Heart right ventricle (tissue), 16 donors: ENCODE data around the gene DENND1A. TPM values are rescaled to one million over a fixed set of nuclear protein-coding genes. Genes with fewer than 3 reads are reported as not detected.
A peak's percentile ranks its signal among the peaks of the same experiment; 100 is the strongest.

Experiments
- ATAC-seq, 8 donors: fragments of 200-7000 bp; cut with Tn5 transposase; one replicate each; pipeline ENCODE4 v1.9.1; 2020; ENCODE audit warnings: mild to moderate bottlenecking in 8 of 8, moderate library complexity in 8 of 8, moderate number of reproducible peaks in 1 of 8
- DNase-seq, 2 donors: peaks; one replicate each; pipeline ENCODE4 v3.0.0-alpha.2; 2020
- H3K27ac ChIP-seq, 10 donors: fragments of 200-600 bp; sonication (generic) in 2 of 10; one replicate each; pipeline versions ENCODE4 v1.5.0 to v1.8.0; 2020 to 2022; ENCODE audit warnings: mild to moderate bottlenecking in 3 of 10
- H3K27me3 ChIP-seq, 7 donors: fragments of 200-600 bp; one replicate each; pipeline ENCODE4 v1.8.0; 2021 to 2022; ENCODE audit warnings: mild to moderate bottlenecking in 2 of 7
- H3K36me3 ChIP-seq, 9 donors: fragments of 200-600 bp; sonication (generic) in 1 of 9; one replicate each; pipeline versions ENCODE4 v1.5.0 to v1.8.0; 2020 to 2022; ENCODE audit warnings: mild to moderate bottlenecking in 2 of 9
- H3K4me1 ChIP-seq, 9 donors: fragments of 200-600 bp; sonication (generic) in 1 of 9; one replicate each; pipeline versions ENCODE4 v1.5.0 to v1.8.0; 2020 to 2022; ENCODE audit warnings: mild to moderate bottlenecking in 4 of 9
- H3K4me3 ChIP-seq, 10 donors: fragments of 200-600 bp; sonication (generic) in 2 of 10; one replicate each; pipeline versions ENCODE4 v1.5.0 to v1.8.0; 2020 to 2022; ENCODE audit warnings: mild to moderate bottlenecking in 7 of 10, moderate library complexity in 2 of 10
- H3K9me3 ChIP-seq, 11 donors: fragments of 200-600 bp in 10 of 11; sonication (generic) in 2 of 11; one replicate each; pipeline versions ENCODE4 v1.5.0 to v1.8.0; 2013 to 2022; ENCODE audit warnings: mild to moderate bottlenecking in 2 of 11, control low read depth in 1 of 11, moderate library complexity in 1 of 11
- WGBS, 2 donors: extraction: QIAGEN DNeasy Blood & Tissue Kit; methylation state at CpG; one replicate each; pipeline ENCODE4 v1.1.7; 2013; ENCODE audit warnings: inconsistent platforms in 1 of 2; 5-methylcytosine and 5-hydroxymethylcytosine counted together
- intact Hi-C, 10 donors: fragments of 100-400 bp; cut with DNase I; formaldehyde crosslinking; loops; one replicate each; pipeline versions ENCODE4 v1.11.1 to v1.14.2; 2022
- polyA plus RNA-seq, 2 donors: library from polyadenylated mRNA; stranded (reverse); fragments of 200-250 nt; gene quantifications; one replicate each; pipeline ENCODE4 v1.2.3, GENCODE V29; 2013
- total RNA-seq, 10 donors: library from RNA; stranded (reverse); fragmentation: NEBNext Ultra II Directional in 3 of 10; extraction: Animal tissue kit (Norgen Biotek cat#: 25700) in 3 of 10; gene quantifications; one replicate each; pipeline versions ENCODE4 v1.2.1 to v1.2.4, GENCODE V29; 2021 to 2023
- TF ChIP-seq, protein P1 (sequence below), 9 donors: fragments of 200-600 bp; sonication (generic) in 2 of 9; IDR thresholded peaks; one replicate each; pipeline versions ENCODE4 v1.5.0 to v1.8.0; 2021 to 2022; ENCODE audit warnings: antibody characterized with exemption in 9 of 9, mild to moderate bottlenecking in 5 of 9, moderate library complexity in 1 of 9
- donor health status: Arrhythmogenic right ventricular cardiomyopathy.
- donor health status: ischemic (EF 13 %, LVEDD 7.1; RV severe dilation, severe dysfunction).
- donor health status: healthy with polysubstance abuse.
- donor health status: DM: no; HTN: yes; CAD: no.
- donor health status: DM: no; HTN: no; CAD: no.
- donor health status: ischemic (EF 25% LVEDD 6.9; RV normal size, moderate dysfunction).
- donor health status: ischemic (EF 25% LVEDD 5.7; RV mildly dilated, moderate dysfunction).
- donor health status: healthy.
- donor health status: DM: yes; HTN: yes; CAD: no.
- donor health status: Ischemic cardiomyopathy.
- donor health status: ischemic (EF 35%, LVEDD 5.7; RV mildly dilated, moderate dysfunction).
- donor health status: nonischemic (EF 11% LVEDD 7.7; RV severe dilation, severe dysfunction).
- donor health status: DM: yes; HTN: yes; CAD: no.
- donor health status: PGD.
- donor health status: ischemic (EF 29% LVEDD 5.4; RV normal size, mild dysfunction).
- donor health status: nonischemic (EF 23%, LVEDD 6.1; RV moderate dilation, normal function).

The DENND1A gene
- total and polyA plus RNA-seq, 12 donors: 7.3 to 19.6 (median 12.2) TPM

DNA sequence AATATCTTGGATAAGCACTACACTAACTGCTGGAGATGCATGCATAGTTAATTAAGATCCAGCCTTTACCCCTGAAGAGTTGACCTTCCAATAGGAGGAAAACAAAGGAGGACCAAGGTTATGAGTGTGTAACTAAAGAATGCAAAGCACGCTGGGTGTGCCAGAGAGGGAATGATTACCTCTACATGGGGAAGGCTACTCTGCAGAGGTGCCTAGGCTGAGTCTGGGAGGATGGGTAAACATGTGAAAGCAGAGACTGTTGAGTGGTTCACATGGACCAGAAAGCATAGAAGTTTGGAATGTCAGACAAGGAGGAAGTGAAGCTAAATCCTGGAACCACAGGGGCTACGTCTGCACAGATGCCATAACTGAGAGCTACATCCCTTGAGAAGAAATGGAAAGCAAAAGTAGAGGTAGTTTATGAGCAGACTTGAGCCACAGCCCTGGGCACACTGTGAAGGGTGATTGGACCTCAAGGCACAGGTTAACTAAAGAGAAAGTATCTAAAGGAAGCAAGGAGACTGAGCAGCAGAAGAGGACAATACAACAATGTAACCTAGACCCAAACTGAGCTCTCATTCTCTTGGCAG, 176.2 kb downstream of the DENND1A start:
- Histone ChIP-seq H3K9me3 (no peaks in the 10 kb centered on the region), H3K4me1 (peaks cover 0 to 25% (median 13%) of the 10 kb centered on the region in 9 donors), H3K4me3 (no peak overlapping the region), H3K27me3 (no peaks in the 10 kb centered on the region), H3K27ac (no peak overlapping the region), H3K36me3 (peaks cover 0 to 24% (median 0%) of the 10 kb centered on the region in 9 donors)
- TF ChIP-seq, protein P1, sequence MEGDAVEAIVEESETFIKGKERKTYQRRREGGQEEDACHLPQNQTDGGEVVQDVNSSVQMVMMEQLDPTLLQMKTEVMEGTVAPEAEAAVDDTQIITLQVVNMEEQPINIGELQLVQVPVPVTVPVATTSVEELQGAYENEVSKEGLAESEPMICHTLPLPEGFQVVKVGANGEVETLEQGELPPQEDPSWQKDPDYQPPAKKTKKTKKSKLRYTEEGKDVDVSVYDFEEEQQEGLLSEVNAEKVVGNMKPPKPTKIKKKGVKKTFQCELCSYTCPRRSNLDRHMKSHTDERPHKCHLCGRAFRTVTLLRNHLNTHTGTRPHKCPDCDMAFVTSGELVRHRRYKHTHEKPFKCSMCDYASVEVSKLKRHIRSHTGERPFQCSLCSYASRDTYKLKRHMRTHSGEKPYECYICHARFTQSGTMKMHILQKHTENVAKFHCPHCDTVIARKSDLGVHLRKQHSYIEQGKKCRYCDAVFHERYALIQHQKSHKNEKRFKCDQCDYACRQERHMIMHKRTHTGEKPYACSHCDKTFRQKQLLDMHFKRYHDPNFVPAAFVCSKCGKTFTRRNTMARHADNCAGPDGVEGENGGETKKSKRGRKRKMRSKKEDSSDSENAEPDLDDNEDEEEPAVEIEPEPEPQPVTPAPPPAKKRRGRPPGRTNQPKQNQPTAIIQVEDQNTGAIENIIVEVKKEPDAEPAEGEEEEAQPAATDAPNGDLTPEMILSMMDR (IDR thresholded peaks at IDR 0.05): no peak
- intact Hi-C loops: loop anchor here in 1 of 10 donors (5.0 kb wide), 1 partner anchor 174 kb away; no protein-coding TSS in a partner anchor
- 91 to 97% methylated on average over 2 of the region's 2 CpGs for WGBS, 2 donors
- ATAC-seq (no peak), DNase-seq (no peak)

DNA sequence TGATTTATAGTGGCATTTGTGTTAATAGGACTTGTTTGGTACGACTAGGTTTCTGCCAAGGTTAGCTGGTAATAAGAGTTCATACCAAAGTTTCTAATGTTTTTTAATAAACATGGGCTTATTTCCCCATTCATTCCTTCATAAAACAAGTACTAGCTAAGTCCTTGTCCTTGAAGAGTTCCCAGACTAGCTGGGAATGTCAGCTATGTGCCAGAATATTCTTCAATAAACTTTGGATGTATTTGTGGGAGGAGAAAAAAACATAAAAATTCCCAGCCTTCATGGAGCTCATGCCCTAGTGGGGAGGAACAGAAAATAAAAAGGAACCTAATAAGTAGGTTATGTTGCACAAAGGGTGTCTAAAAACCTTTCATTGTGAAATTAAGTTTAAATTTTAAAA, 176.9 kb downstream of the DENND1A start:
- intact Hi-C loops: loop anchor here in 1 of 10 donors (5.0 kb wide), 1 partner anchor 174 kb away; no protein-coding TSS in a partner anchor
- no peak overlapping the region for H3K27ac ChIP-seq
- DNase-seq: no peak
- WGBS, 2 donors: 90% methylated on average over 1 of the region's 1 CpG
- H3K4me1 ChIP-seq: peaks cover 0 to 23% (median 11%) of the 10 kb centered on the region in 9 donors
- no peak for ATAC-seq
- no peaks in the 10 kb centered on the region for H3K9me3 ChIP-seq
- H3K4me3 ChIP-seq: no peak overlapping the region
- TF ChIP-seq, protein P1 (IDR thresholded peaks at IDR 0.05): no peak
- H3K27me3 ChIP-seq: no peaks in the 10 kb centered on the region
- peaks cover 0 to 24% (median 0%) of the 10 kb centered on the region in 9 donors for H3K36me3 ChIP-seq

DNA sequence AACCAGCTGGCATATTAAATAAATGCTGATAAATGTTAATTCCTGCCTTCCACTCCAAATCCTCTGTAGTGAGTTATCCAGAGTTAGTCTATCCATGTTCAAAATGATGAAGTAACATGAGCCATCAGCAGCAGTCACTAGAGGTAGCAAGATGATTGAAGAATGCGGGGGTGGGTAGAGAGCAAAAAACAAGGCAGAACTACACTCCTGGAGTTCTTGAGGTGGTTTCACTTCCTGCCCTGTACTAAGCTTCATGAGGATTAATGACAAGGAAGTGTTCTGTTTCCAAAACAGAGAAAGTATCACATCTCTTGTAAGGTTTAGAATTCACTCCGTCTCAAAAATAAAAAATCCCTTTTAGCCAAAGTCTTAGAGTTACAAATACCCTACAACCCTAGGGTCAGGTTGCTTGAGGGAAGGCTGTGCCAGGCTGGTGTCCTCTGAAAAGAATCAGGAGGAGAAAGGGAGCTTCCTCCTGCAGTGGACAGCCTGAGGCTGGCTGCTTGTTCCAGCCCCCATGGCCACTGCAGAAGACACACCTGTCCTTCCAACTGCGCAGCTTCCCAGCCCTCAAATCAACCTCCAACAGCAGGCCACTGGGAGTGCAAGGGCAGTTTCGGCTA, 180.2 kb downstream of the DENND1A start:
- Histone ChIP-seq H3K36me3 (no peaks in the 10 kb centered on the region), H3K27ac (no peak overlapping the region), H3K4me1 (peaks cover 0 to 17% (median 0%) of the 10 kb centered on the region in 9 donors), H3K27me3 (no peaks in the 10 kb centered on the region), H3K9me3 (no peaks in the 10 kb centered on the region), H3K4me3 (no peak overlapping the region)
- TF ChIP-seq, protein P1 (IDR thresholded peaks at IDR 0.05): no peak
- DNase-seq (no peak), ATAC-seq (peak in 1 of 8 donors; percentile 47)
- intact Hi-C loops: loop anchor here in 4 of 10 donors (5.0 to 10.0 kb wide), 3 partner anchors 55 to 178 kb away; no protein-coding TSS in a partner anchor
- WGBS, 2 donors: 91 to 93% methylated on average over 4 of the region's 4 CpGs

DNA sequence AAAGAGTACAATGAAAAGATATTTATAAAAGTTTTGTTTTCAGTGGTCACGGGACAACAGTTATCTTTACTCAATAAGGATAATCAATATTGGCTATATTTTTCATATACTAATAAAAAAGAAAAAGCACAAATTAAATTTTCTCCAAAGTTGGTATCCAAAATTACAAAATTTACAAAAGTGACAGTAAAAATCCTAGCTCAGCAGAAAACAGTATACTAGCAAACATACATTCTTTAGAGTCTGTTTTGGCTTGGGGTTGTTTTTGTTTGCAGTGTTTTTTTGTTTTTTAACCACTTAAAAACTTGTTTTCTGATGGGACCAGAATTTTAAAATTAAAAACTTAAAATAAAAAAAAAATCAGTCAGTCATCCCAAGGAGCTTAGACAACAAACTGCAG, 183.2 kb downstream of the DENND1A start:
- Histone ChIP-seq H3K9me3 (no peaks in the 10 kb centered on the region), H3K4me1 (peaks cover 0 to 26% (median 16%) of the 10 kb centered on the region in 9 donors), H3K27ac (no peak overlapping the region), H3K27me3 (no peaks in the 10 kb centered on the region), H3K36me3 (no peaks in the 10 kb centered on the region), H3K4me3 (no peak overlapping the region)
- TF ChIP-seq, protein P1 (IDR thresholded peaks at IDR 0.05): no peak
- 98% methylated on average over 1 of the region's 1 CpG for WGBS, 2 donors
- ATAC-seq (no peak), DNase-seq (no peak)
- intact Hi-C loops: loop anchor here in 3 of 10 donors (10.0 kb wide), 2 partner anchors 58 to 178 kb away; no protein-coding TSS in a partner anchor
